ENCODE results near the gene MZT2B. TPM values are rescaled to one million over a fixed set of nuclear protein-coding genes. Genes with fewer than 3 reads are reported as not detected.
A peak's percentile ranks its signal among the peaks of the same experiment; 100 is the strongest.
"Not testable (repeated sequence)": the region's sequence is repeated elsewhere in the genome, so short reads cannot be mapped to it uniquely, and the experiment has no call there.

MZT2B gene
- total and polyA plus RNA-seq, 9 of the 15 experiments (the other 6 are each of a cell fraction or from before 2014, with no cell fraction given), result 5.1 to 435 (median 102) TPM

- intact Hi-C loops (cut with micrococcal nuclease) (loop anchor here (5.0 to 10.0 kb wide), 2 partner anchors 162 to 1304 kb away; partner anchors contain the start of gene IMP4), in situ Hi-C loops (cut with MboI) (loop anchor here (5.0 kb wide), 1 partner anchor 157 kb away; no protein-coding TSS in a partner anchor)
- H3K4me2 ChIP-seq (ENCODE audit: insufficient read depth, low read length), result peak overlapping the region; percentile 98
- POLR2A ChIA-PET, result interaction anchor here (0.5 to 1.9 kb wide), 6 partner anchors 10 to 197 kb away, joined by 3 to 9 read pairs (median 3); partner anchors contain the start of gene IMP4
- H2AFZ ChIP-seq (ENCODE audit: low read depth, low read length), result peak overlapping the region; percentile 94
- peaks cover 46% of the 10 kb centered on the region; the same call in 2 of the 3 replicates for H3K36me3 ChIP-seq (ENCODE audit: control insufficient read depth, insufficient read depth, low read length)
- 0% methylated on average over 38 of the region's 38 CpGs for WGBS (ENCODE audit: insufficient coverage, low coverage, missing lambda C conversion rate)
- H3K9me1 ChIP-seq (ENCODE audit: control insufficient read depth, insufficient read depth, low read length); H3K27me3 ChIP-seq (ENCODE audit: control insufficient read depth in 2 of 2, insufficient read depth in 2 of 2, low read length in 2 of 2); H3K9me3 ChIP-seq (replicated peaks; ENCODE audit: control insufficient read depth, insufficient read depth, low read depth, low read length); ATAC-seq; H4K20me1 ChIP-seq (replicated peaks; ENCODE audit: control insufficient read depth, insufficient read depth, low read length); TF ChIP-seq ATF3 (CRISPR knock-in tag; conservative IDR thresholded peaks at IDR 0.05); JUND (tag; IDR thresholded peaks at IDR 0.05; ENCODE audit: borderline replicate concordance, low read depth, low read length); TOE1 (CRISPR knock-in tag; IDR thresholded peaks at IDR 0.05; ENCODE audit: borderline replicate concordance, low read depth): not testable (repeated sequence)
- H3K4me3 ChIP-seq, result peak overlapping the region; percentile 100
- peaks cover 84% of the 10 kb centered on the region for H3K79me2 ChIP-seq (ENCODE audit: control insufficient read depth, insufficient read depth, low read length)
- peaks cover 7 to 45% of the 10 kb centered on the region in 2 experiments; a peak in 4 of 5 replicates for H3K4me1 ChIP-seq (replicated peaks in 1 of 2; ENCODE audit: control insufficient read depth in 2 of 2, insufficient read depth in 2 of 2, low read length in 2 of 2)
- DNase-seq (ENCODE audit: extremely low read depth in 1 of 4, low spot score in 3 of 4) (peak in 1 of 4 experiments; percentile 51), FAIRE-seq (peak; percentile 62)
- H3K27ac ChIP-seq (ENCODE audit: extremely low read depth, low read depth, low read length), result peak overlapping the region; percentile 97
- H3K9ac ChIP-seq (ENCODE audit: insufficient read depth in 1 of 2, low read depth in 2 of 2, low read length in 2 of 2), result peak overlapping the region; percentile 95 to 99
- TSS peak; percentile 67 for BruUV-seq (replicated peaks)
- CTCF ChIA-PET (ENCODE audit: low intra/inter-chr PET ratio), result interaction anchor here (0.7 kb wide), 1 partner anchor 155 kb away, joined by 3 read pairs; no protein-coding TSS in a partner anchor
- TF ChIP-seq ARID1B (IDR thresholded peaks at IDR 0.05) (0 out of 2 replicates have a peak, but pooled peaks have one; percentile 26), MNT (conservative IDR thresholded peaks at IDR 0.05) (0 out of 4 replicates have a peak, but pooled peaks of 1 of the 2 experiments have one; percentile 10), CHD1 (IDR thresholded peaks at IDR 0.05; ENCODE audit: low read length) (peak; percentile 15), CXXC5 (CRISPR knock-in tag; IDR thresholded peaks at IDR 0.05) (peak; percentile 20; the same call in 1 of the 2 replicates), SAP30 (IDR thresholded peaks at IDR 0.05; ENCODE audit: borderline replicate concordance, insufficient read depth, low read depth, low read length, poor library complexity, severe bottlenecking) (peak; percentile 41), ATF3 (IDR thresholded peaks at IDR 0.05) (peak; percentile 69), TCF3 (CRISPR knock-in tag; IDR thresholded peaks at IDR 0.05) (0 out of 2 replicates have a peak, but pooled peaks have one; percentile 10), FOSL1 (tag; conservative IDR thresholded peaks at IDR 0.05) (peak; percentile 67), CEBPB (tag; IDR thresholded peaks at IDR 0.05) (0 out of 2 replicates have a peak, but pooled peaks have one; percentile 32), JUND (IDR thresholded peaks at IDR 0.05; ENCODE audit: borderline replicate concordance, low read depth, low read length) (peak; percentile 59), TOE1 (IDR thresholded peaks at IDR 0.05; ENCODE audit: borderline replicate concordance) (peak; percentile 29; the same call in 1 of the 2 replicates)
These were observed 1.4 kb upstream of the MZT2B start for GRCh38 chr2:130180404-130181324.

Data from K562 (cell line).